Measurements from ENCODE around the gene ANKRD30B. TPM values are rescaled to one million over a fixed set of nuclear protein-coding genes. Genes with fewer than 3 reads are reported as not detected.
"Not testable (repeated sequence)": the region's sequence is repeated elsewhere in the genome, so short reads cannot be mapped to it uniquely, and the experiment has no call there.

Gene ANKRD30B
- total and polyA plus RNA-seq, 9 donors = 0.04 to 0.11 TPM; not detected in 7

- TF ChIP-seq, protein P1, sequence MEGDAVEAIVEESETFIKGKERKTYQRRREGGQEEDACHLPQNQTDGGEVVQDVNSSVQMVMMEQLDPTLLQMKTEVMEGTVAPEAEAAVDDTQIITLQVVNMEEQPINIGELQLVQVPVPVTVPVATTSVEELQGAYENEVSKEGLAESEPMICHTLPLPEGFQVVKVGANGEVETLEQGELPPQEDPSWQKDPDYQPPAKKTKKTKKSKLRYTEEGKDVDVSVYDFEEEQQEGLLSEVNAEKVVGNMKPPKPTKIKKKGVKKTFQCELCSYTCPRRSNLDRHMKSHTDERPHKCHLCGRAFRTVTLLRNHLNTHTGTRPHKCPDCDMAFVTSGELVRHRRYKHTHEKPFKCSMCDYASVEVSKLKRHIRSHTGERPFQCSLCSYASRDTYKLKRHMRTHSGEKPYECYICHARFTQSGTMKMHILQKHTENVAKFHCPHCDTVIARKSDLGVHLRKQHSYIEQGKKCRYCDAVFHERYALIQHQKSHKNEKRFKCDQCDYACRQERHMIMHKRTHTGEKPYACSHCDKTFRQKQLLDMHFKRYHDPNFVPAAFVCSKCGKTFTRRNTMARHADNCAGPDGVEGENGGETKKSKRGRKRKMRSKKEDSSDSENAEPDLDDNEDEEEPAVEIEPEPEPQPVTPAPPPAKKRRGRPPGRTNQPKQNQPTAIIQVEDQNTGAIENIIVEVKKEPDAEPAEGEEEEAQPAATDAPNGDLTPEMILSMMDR (IDR thresholded peaks at IDR 0.05) = no peak
- no peak for TF ChIP-seq EP300 (IDR thresholded peaks at IDR 0.05)
- no peak for TF ChIP-seq POLR2A (IDR thresholded peaks at IDR 0.05)
- Histone ChIP-seq H3K27me3 (no peaks in the 10 kb centered on the region), H3K36me3 (no peaks in the 10 kb centered on the region), H3K4me3 (no peak overlapping the region), H3K4me1 (ENCODE audit: insufficient read depth) (no peaks in the 10 kb centered on the region), H3K27ac (no peak overlapping the region), H3K9me3 (no peaks in the 10 kb centered on the region)
- 28 to 64% (median 46%) methylated on average over 15 of the region's 15 CpGs for WGBS, 3 donors
- intact Hi-C loops (cut with DNase I) = no loop called here
- DNase-seq = no peak
Observed at GRCh38 chr18:14748496-14748895, 524 bp downstream of the ANKRD30B start.

- H3K4me1 ChIP-seq (ENCODE audit: insufficient read depth); intact Hi-C loops (cut with DNase I); DNase-seq: not testable (repeated sequence)
Observed at GRCh38 chr18:14763566-14763965, 15.6 kb downstream of the ANKRD30B start.

GRCh38 chr18:14767474-14767873 lies 19.5 kb downstream of the ANKRD30B start:
- Histone ChIP-seq H3K4me3 (no peak overlapping the region), H3K27me3 (no peaks in the 10 kb centered on the region), H3K9me3 (no peaks in the 10 kb centered on the region), H3K4me1 (ENCODE audit: insufficient read depth) (no peaks in the 10 kb centered on the region), H3K27ac (no peak overlapping the region), H3K36me3 (no peaks in the 10 kb centered on the region)
- TF ChIP-seq EP300 (IDR thresholded peaks at IDR 0.05) = no peak
- TF ChIP-seq, protein P1 (IDR thresholded peaks at IDR 0.05) = no peak
- TF ChIP-seq POLR2A (IDR thresholded peaks at IDR 0.05) = no peak
- intact Hi-C loops (cut with DNase I) = no loop called here
- no peak for DNase-seq

More at GRCh38 chr18:14763566-14763965, 15.6 kb downstream of the ANKRD30B start:
- H3K36me3 ChIP-seq, H3K27ac ChIP-seq, H3K27me3 ChIP-seq, H3K4me3 ChIP-seq, H3K9me3 ChIP-seq: not testable (repeated sequence)
- WGBS, 3 donors = 68 to 81% (median 76%) methylated on average over 5 of the region's 5 CpGs

GRCh38 chr18:14768241-14768640 lies 20.3 kb downstream of the ANKRD30B start:
- H3K9me3 ChIP-seq = no peaks in the 10 kb centered on the region
- no peak for DNase-seq
- no peaks in the 10 kb centered on the region for H3K27me3 ChIP-seq
- WGBS, 3 donors = 0 to 24% (median 14%) methylated on average over 1 of the region's 1 CpG
- no peak for TF ChIP-seq POLR2A (IDR thresholded peaks at IDR 0.05)
- no peak for TF ChIP-seq EP300 (IDR thresholded peaks at IDR 0.05)
- TF ChIP-seq, protein P1 (IDR thresholded peaks at IDR 0.05) = no peak
- intact Hi-C loops (cut with DNase I) = no loop called here
- no peak overlapping the region for H3K4me3 ChIP-seq
- H3K27ac ChIP-seq = no peak overlapping the region
- H3K4me1 ChIP-seq (ENCODE audit: insufficient read depth) = no peaks in the 10 kb centered on the region
- no peaks in the 10 kb centered on the region for H3K36me3 ChIP-seq

DNA sequence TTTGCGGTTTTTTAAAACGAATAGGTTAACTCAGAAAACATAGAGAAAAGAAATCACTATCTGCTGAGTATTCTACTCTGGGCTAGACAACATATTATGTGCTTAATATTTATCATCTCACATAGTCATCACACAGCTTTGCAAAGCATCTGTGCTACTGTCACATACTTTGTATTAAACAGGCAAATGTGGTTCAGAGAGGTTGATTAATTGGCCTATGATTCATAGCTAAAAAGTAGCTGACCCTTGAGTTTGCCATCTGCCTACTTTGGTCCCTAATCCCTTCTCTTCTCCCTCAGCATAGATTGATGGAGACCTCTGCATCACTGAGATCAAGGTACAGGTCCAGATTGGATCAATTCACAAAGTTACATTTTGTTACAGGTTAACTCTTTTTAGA lies 21.4 kb downstream of the ANKRD30B start:
- Histone ChIP-seq H3K4me3 (no peak overlapping the region), H3K27ac (no peak overlapping the region), H3K4me1 (ENCODE audit: insufficient read depth) (no peaks in the 10 kb centered on the region), H3K36me3 (no peaks in the 10 kb centered on the region), H3K9me3 (no peaks in the 10 kb centered on the region), H3K27me3 (no peaks in the 10 kb centered on the region)
- 75 to 87% (median 77%) methylated on average over 2 of the region's 2 CpGs for WGBS, 3 donors
- TF ChIP-seq POLR2A (IDR thresholded peaks at IDR 0.05) = no peak
- TF ChIP-seq, protein P1 (IDR thresholded peaks at IDR 0.05) = no peak
- TF ChIP-seq EP300 (IDR thresholded peaks at IDR 0.05) = no peak
- intact Hi-C loops (cut with DNase I) = no loop called here
- DNase-seq = no peak
